ENCODE measurements around the gene NUAK2. TPM values are rescaled to one million over a fixed set of nuclear protein-coding genes. Genes with fewer than 3 reads are reported as not detected.

Gene NUAK2
- total RNA-seq, 1 experiment from 2014 or later = 5.4 TPM

- DNase-seq (ENCODE audit: extremely low read depth, low read depth) = no peak
Observed at GRCh38 chr1:205323794-205324193, 2.2 kb upstream of the NUAK2 start.

GRCh38 chr1:205321959-205322283 lies 376 bp upstream of the NUAK2 start:
- DNase-seq (ENCODE audit: extremely low read depth, low read depth) = no peak

- peak; percentile 53 for DNase-seq (ENCODE audit: extremely low read depth, low read depth)
Observed at GRCh38 chr1:205319081-205320018, 2.2 kb downstream of the NUAK2 start.

GRCh38 chr1:205318231-205318991 lies 3.1 kb downstream of the NUAK2 start:
- no peak for DNase-seq (ENCODE audit: extremely low read depth, low read depth)

GRCh38 chr1:205317311-205317917 lies 4.1 kb downstream of the NUAK2 start:
- DNase-seq (ENCODE audit: extremely low read depth, low read depth) = no peak

- DNase-seq (ENCODE audit: extremely low read depth, low read depth) = no peak
Observed at GRCh38 chr1:205316161-205316566, 5.4 kb downstream of the NUAK2 start.

- DNase-seq (ENCODE audit: extremely low read depth, low read depth) = no peak
Observed at GRCh38 chr1:205315008-205315618, 6.4 kb downstream of the NUAK2 start.

GRCh38 chr1:205313563-205314308 lies 7.8 kb downstream of the NUAK2 start:
- DNase-seq (ENCODE audit: extremely low read depth, low read depth) = no peak

GRCh38 chr1:205312866-205313562 lies 8.5 kb downstream of the NUAK2 start:
- DNase-seq (ENCODE audit: extremely low read depth, low read depth) = no peak

GRCh38 chr1:205310976-205311704 lies 10.4 kb downstream of the NUAK2 start:
- DNase-seq (ENCODE audit: extremely low read depth, low read depth) = no peak

GRCh38 chr1:205309741-205310140 lies 11.8 kb downstream of the NUAK2 start:
- DNase-seq (ENCODE audit: extremely low read depth, low read depth) = no peak

GRCh38 chr1:205306929-205307566 lies 14.5 kb downstream of the NUAK2 start:
- no peak for DNase-seq (ENCODE audit: extremely low read depth, low read depth)

- DNase-seq (ENCODE audit: extremely low read depth, low read depth) = no peak
Observed at GRCh38 chr1:205304695-205305070, 16.9 kb downstream of the NUAK2 start.

- DNase-seq (ENCODE audit: extremely low read depth, low read depth) = no peak
Observed at GRCh38 chr1:205304046-205304694, 17.4 kb downstream of the NUAK2 start.

GRCh38 chr1:205303247-205303888 lies 18.2 kb downstream of the NUAK2 start:
- no peak for DNase-seq (ENCODE audit: extremely low read depth, low read depth)

- no peak for DNase-seq (ENCODE audit: extremely low read depth, low read depth)
Observed at GRCh38 chr1:205301842-205302588, 19.5 kb downstream of the NUAK2 start.
